PFSK-1 (cell line): ENCODE results near the gene MYT1.

ENCODE experiments used
- FOXP2 ChIP-seq: optimal IDR thresholded peaks from 2 replicates; pipeline ENCODE3; 2011; ENCODE audit warnings: borderline replicate concordance, control low read depth, inconsistent platforms; ENCODE audit not compliant: insufficient read depth; ENCODE audit errors: extremely low read length, extremely low read depth
- POLR2AphosphoS5 ChIP-seq: IDR thresholded peaks from 2 replicates; pipeline ENCODE4 v1.6.1; 2012; ENCODE audit warnings: low read depth, mild to moderate bottlenecking, control low read depth, low read length, moderate library complexity
- REST ChIP-seq, 2 experiments: IDR thresholded peaks; 2 replicates each; pipeline versions ENCODE4 v1.6.1 to v1.8.0; 2011 to 2012; ENCODE audit warnings: low read depth in 2 of 2, low read length in 2 of 2, control low read depth in 1 of 2, inconsistent platforms in 1 of 2, mild to moderate bottlenecking in 1 of 2, moderate library complexity in 1 of 2; ENCODE audit not compliant: insufficient read depth in 1 of 2
- SIN3A ChIP-seq: IDR thresholded peaks from 2 replicates; pipeline ENCODE4 v1.6.1; 2012; ENCODE audit warnings: mild to moderate bottlenecking, low read length, moderate library complexity, borderline replicate concordance; ENCODE audit not compliant: insufficient read depth
- TAF1 ChIP-seq: IDR thresholded peaks from 2 replicates; pipeline ENCODE4 v1.6.1; 2012; ENCODE audit warnings: low read length, control low read depth, borderline replicate concordance; ENCODE audit not compliant: insufficient read depth

GRCh38 chr20:64244281-64244805, 80.1 kb downstream of the MYT1 start:
- TF ChIP-seq POLR2AphosphoS5: no peak
- no peak for TF ChIP-seq REST (IDR thresholded peaks at IDR 0.05; ENCODE audit: insufficient read depth in 1 of 2, low read depth in 2 of 2, low read length in 2 of 2)
- TF ChIP-seq SIN3A: no peak
- no peak for TF ChIP-seq TAF1
- no peak for TF ChIP-seq FOXP2
